Activated naive CD8-positive, alpha-beta T cell (primary cell): Measurements from ENCODE around the gene RNF2.
A peak's percentile ranks its signal among the peaks of the same experiment; 100 is the strongest.

Experiments
- H3K27ac Mint-ChIP-seq: one replicate; pipeline ENCODE4 v1.8.0; 2021; ENCODE audit warnings: mixed read lengths
- H3K27me3 Mint-ChIP-seq: one replicate; pipeline ENCODE4 v1.8.0; 2021; ENCODE audit warnings: mixed read lengths
- H3K36me3 Mint-ChIP-seq: one replicate; pipeline ENCODE4 v1.8.0; 2021; ENCODE audit warnings: mixed read lengths
- H3K4me1 Mint-ChIP-seq: one replicate; pipeline ENCODE4 v1.8.0; 2021; ENCODE audit warnings: low read depth, mixed read lengths
- H3K4me3 Mint-ChIP-seq: one replicate; pipeline ENCODE4 v1.8.0; 2021; ENCODE audit warnings: mild to moderate bottlenecking, mixed read lengths
- H3K9me3 Mint-ChIP-seq: one replicate; pipeline ENCODE4 v1.8.0; 2021; ENCODE audit warnings: low read depth, mixed read lengths

The RNF2 gene

DNA sequence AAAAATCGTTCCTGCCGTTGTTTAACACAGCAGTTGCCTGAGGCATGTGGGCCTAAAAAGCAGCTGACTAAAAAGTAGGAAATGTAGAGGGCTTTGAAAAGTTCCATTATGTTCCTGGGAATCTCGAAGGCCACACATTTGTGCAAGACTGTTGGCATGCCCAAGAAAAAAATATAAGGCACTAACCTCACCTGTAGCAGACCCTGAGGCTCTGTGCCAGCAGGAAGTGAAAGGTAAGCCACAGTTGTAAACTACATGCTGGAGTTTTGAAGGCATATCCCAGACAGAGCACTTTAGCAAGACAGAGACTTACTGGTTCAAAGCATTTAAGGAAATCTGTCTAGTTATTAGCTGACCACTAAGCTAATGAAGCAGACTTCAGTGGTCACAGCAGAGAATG lies 58.7 kb downstream of the RNF2 start:
- Mint-ChIP-seq H3K9me3 (peaks cover 5% of the 10 kb centered on the region), H3K4me1 (no peaks in the 10 kb centered on the region), H3K4me3 (no peak overlapping the region), H3K36me3 (peaks cover 32% of the 10 kb centered on the region), H3K27ac (no peak overlapping the region), H3K27me3 (no peaks in the 10 kb centered on the region)

DNA sequence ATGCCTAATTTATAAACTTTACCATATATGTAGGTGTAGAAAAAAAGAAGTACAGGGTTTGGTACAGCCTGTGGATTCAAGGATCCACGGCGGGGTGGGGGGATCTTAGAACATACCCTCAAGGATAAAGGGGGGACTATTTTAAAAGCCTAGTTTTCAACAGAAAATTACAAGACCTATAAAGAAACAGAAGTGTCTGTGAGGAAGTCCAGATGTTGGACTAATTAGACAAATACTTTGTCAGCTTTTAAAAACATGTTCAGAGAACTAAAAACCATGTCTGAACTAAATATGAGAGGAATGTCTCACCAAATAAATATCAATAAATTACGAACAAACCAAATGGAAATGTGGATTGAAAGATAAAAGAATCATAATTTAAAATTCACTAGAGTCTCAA lies 59.8 kb downstream of the RNF2 start:
- no peaks in the 10 kb centered on the region for H3K27me3 Mint-ChIP-seq
- peaks cover 6% of the 10 kb centered on the region for H3K9me3 Mint-ChIP-seq
- H3K36me3 Mint-ChIP-seq, result peaks cover 28% of the 10 kb centered on the region
- H3K27ac Mint-ChIP-seq, result no peak overlapping the region
- no peak overlapping the region for H3K4me3 Mint-ChIP-seq
- H3K4me1 Mint-ChIP-seq, result no peaks in the 10 kb centered on the region

- peaks cover 12% of the 10 kb centered on the region for H3K36me3 Mint-ChIP-seq
- H3K9me3 Mint-ChIP-seq, result peaks cover 9% of the 10 kb centered on the region
- no peak overlapping the region for H3K4me3 Mint-ChIP-seq
- H3K27ac Mint-ChIP-seq, result no peak overlapping the region
- H3K27me3 Mint-ChIP-seq, result no peaks in the 10 kb centered on the region
- H3K4me1 Mint-ChIP-seq, result no peaks in the 10 kb centered on the region
These were observed 63.0 kb downstream of the RNF2 start for GRCh38 chr1:185108321-185108720.

DNA sequence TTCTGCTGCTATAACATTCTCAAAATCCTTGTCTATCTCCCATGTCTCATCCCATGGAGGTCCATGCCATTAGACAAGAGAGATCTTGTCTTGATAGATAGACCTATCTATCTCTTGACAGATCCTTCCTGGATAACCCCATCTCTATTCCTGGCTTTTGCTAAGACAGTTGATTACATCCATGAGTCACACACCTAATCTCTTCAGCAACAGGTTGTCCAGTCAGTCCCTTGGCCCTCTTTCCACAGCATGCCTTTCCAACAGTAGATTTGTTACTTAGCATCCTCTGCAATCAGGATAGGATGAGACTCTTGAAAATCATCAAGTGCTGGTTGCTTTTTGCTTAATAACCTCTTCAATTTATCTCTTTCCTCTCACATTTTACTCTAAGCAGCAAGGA lies 64.8 kb downstream of the RNF2 start:
- no peak overlapping the region for H3K4me3 Mint-ChIP-seq
- no peaks in the 10 kb centered on the region for H3K4me1 Mint-ChIP-seq
- H3K27me3 Mint-ChIP-seq, result no peaks in the 10 kb centered on the region
- H3K27ac Mint-ChIP-seq, result no peak overlapping the region
- peaks cover 3% of the 10 kb centered on the region for H3K36me3 Mint-ChIP-seq
- peaks cover 9% of the 10 kb centered on the region for H3K9me3 Mint-ChIP-seq

DNA sequence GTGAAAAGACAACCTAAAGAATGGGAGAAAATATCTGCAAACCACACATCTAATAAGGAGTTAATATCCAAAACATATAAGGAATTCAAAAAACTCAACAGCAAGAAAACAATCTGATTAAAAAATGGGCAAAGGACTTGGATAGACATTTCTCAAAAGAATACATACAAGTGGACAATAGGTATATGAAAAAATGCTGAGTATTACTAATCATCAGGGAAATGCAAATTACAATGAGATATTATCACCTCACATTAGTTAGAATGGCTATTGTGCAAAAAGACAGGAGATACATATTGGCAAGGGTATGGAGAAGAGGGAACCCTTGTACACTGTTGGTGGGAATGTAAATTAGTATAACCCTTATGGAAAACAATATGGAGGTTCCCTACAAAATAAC lies 66.5 kb downstream of the RNF2 start:
- H3K27me3 Mint-ChIP-seq, result no peaks in the 10 kb centered on the region
- no peak overlapping the region for H3K27ac Mint-ChIP-seq
- no peaks in the 10 kb centered on the region for H3K4me1 Mint-ChIP-seq
- H3K36me3 Mint-ChIP-seq, result peaks cover 3% of the 10 kb centered on the region
- peaks cover 9% of the 10 kb centered on the region for H3K9me3 Mint-ChIP-seq
- H3K4me3 Mint-ChIP-seq, result no peak overlapping the region

GRCh38 chr1:185112356-185112755 lies 67.0 kb downstream of the RNF2 start:
- Mint-ChIP-seq H3K4me3 (no peak overlapping the region), H3K27ac (no peak overlapping the region), H3K27me3 (no peaks in the 10 kb centered on the region), H3K36me3 (peaks cover 3% of the 10 kb centered on the region), H3K4me1 (no peaks in the 10 kb centered on the region), H3K9me3 (peaks cover 9% of the 10 kb centered on the region)

DNA sequence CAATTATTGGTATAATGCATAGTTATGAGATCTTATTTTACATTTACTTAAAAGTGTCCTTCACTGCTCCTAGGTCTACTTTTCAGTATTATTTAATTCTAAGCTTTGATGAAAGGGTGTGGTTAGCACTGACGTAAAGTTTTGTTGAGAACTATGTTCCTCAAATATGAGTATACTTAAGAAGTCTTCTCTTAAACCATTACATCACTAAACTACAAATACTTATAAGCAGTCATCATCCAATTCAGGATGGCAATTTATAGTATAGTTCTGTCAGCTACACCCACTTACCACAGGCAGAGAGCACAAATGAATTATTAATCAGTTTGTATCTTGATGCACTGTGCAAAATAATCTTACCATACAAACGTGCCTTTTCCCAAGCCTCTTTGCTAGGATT lies 84.3 kb downstream of the RNF2 start:
- Mint-ChIP-seq H3K9me3 (peaks cover 4% of the 10 kb centered on the region), H3K36me3 (peaks cover 22% of the 10 kb centered on the region), H3K4me3 (no peak overlapping the region), H3K27ac (no peak overlapping the region), H3K4me1 (no peaks in the 10 kb centered on the region), H3K27me3 (no peaks in the 10 kb centered on the region)

GRCh38 chr1:185132534-185132933 lies 87.2 kb downstream of the RNF2 start:
- H3K27me3 Mint-ChIP-seq, result no peaks in the 10 kb centered on the region
- H3K36me3 Mint-ChIP-seq, result peaks cover 24% of the 10 kb centered on the region
- H3K27ac Mint-ChIP-seq, result no peak overlapping the region
- no peak overlapping the region for H3K4me3 Mint-ChIP-seq
- no peaks in the 10 kb centered on the region for H3K4me1 Mint-ChIP-seq
- H3K9me3 Mint-ChIP-seq, result peaks cover 4% of the 10 kb centered on the region

- Mint-ChIP-seq H3K4me1 (no peaks in the 10 kb centered on the region), H3K9me3 (no peaks in the 10 kb centered on the region), H3K27me3 (no peaks in the 10 kb centered on the region), H3K36me3 (peaks cover 15% of the 10 kb centered on the region), H3K27ac (no peak overlapping the region), H3K4me3 (no peak overlapping the region)
These were observed 92.7 kb downstream of the RNF2 start for GRCh38 chr1:185137896-185138545.

- H3K27ac Mint-ChIP-seq, result no peak overlapping the region
- peaks cover 10% of the 10 kb centered on the region for H3K36me3 Mint-ChIP-seq
- no peak overlapping the region for H3K4me3 Mint-ChIP-seq
These were observed 93.9 kb downstream of the RNF2 start for GRCh38 chr1:185139246-185139645.

GRCh38 chr1:185144233-185144632 lies 98.9 kb downstream of the RNF2 start:
- H3K9me3 Mint-ChIP-seq, result no peaks in the 10 kb centered on the region
- peaks cover 3% of the 10 kb centered on the region for H3K4me1 Mint-ChIP-seq
- H3K27ac Mint-ChIP-seq, result no peak overlapping the region
- H3K27me3 Mint-ChIP-seq, result no peaks in the 10 kb centered on the region
- peaks cover 23% of the 10 kb centered on the region for H3K36me3 Mint-ChIP-seq
- no peak overlapping the region for H3K4me3 Mint-ChIP-seq

More at GRCh38 chr1:185139246-185139645, 93.9 kb downstream of the RNF2 start:
- no peaks in the 10 kb centered on the region for H3K4me1 Mint-ChIP-seq
- no peaks in the 10 kb centered on the region for H3K9me3 Mint-ChIP-seq
- H3K27me3 Mint-ChIP-seq, result no peaks in the 10 kb centered on the region

GRCh38 chr1:185151215-185151614 lies 105.9 kb downstream of the RNF2 start:
- Mint-ChIP-seq H3K4me1 (peaks cover 40% of the 10 kb centered on the region), H3K36me3 (peaks cover 18% of the 10 kb centered on the region), H3K4me3 (no peak overlapping the region), H3K27ac (peak overlapping the region; percentile 13), H3K27me3 (no peaks in the 10 kb centered on the region), H3K9me3 (no peaks in the 10 kb centered on the region)
